BJ (cell line): ENCODE results near the gene LLGL2. TPM values are rescaled to one million over a fixed set of nuclear protein-coding genes. Genes with fewer than 3 reads are reported as not detected.

ENCODE experiments used
- CTCF ChIA-PET: fragments of 350-600 bp; formaldehyde crosslinking; extraction: SDS; loops from one replicate; lab custom pipeline; 2021; ENCODE audit warnings: antibody characterized with exemption, inconsistent platforms; lab: Yijun Ruan, JAX
- POLR2A ChIA-PET: fragments of 300-600 bp; sonication (Branson Sonifier 250); formaldehyde crosslinking; extraction: SDS; loops from one replicate; lab custom pipeline; 2021; ENCODE audit warnings: antibody characterized with exemption; lab: Charles Lee
- DNase-seq: peaks from one replicate; pipeline ENCODE4 v3.0.0-alpha.2; 2011; ENCODE audit warnings: low read depth
- H3K27me3 ChIP-seq: 2 replicates; pipeline ENCODE4 v1.6.0; 2011; ENCODE audit warnings: low read length; ENCODE audit not compliant: control insufficient read depth, insufficient read depth
- H3K36me3 ChIP-seq: 2 replicates; pipeline ENCODE4 v1.5.1; 2011; ENCODE audit warnings: low read length; ENCODE audit not compliant: control insufficient read depth, insufficient read depth
- H3K4me3 ChIP-seq: 2 replicates; pipeline ENCODE4 v1.5.1; 2011; ENCODE audit warnings: low read depth, mild to moderate bottlenecking, control low read depth, low read length
- polyA plus RNA-seq: library from polyadenylated mRNA; depleted of rRNA; stranded (reverse); fragments of >200 nt; gene quantifications from 2 replicates; pipeline ENCODE4 v1.2.3, GENCODE V29; 2011
- TF ChIP-seq, protein P1 (sequence below): IDR thresholded peaks from 2 replicates; pipeline ENCODE4 v1.5.1; 2011; ENCODE audit warnings: low read depth, mild to moderate bottlenecking, control low read depth, inconsistent platforms, low read length, moderate library complexity; ENCODE audit not compliant: insufficient read depth

The LLGL2 gene
- polyA plus RNA-seq, 1 experiment: 1.6 TPM

DNA sequence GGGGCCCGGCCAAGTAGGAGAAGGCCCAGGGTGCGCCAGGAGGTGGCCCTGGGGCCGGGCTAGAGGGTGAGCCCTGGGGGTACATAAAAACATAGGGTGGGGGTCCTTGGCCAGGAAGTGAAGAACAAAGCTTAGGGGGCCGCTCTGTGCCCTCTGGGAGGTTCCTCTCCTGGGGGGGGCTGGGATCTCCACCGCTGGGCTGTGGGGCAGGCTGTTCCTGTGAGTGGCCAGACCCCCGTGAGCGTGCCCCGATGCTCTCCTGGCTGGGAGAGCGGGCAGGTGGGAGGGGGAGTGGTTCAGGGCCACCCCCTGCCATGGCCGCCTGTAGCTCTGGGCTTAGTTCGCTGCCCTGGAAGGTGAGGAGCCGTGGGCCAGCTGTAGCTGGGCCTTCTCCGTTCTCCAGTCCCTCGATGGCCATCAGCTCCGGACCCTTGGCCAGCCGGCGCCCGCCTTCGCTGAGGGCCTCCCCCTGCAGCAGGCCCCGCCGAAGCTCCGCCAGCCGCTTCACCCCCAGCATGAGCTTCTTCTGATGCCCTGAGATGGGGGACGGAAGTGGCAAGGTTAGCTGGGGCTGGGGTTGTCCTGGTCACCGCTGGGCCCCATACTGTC is 22.7 kb upstream of the LLGL2 start:
- no peaks in the 10 kb centered on the region for H3K27me3 ChIP-seq
- DNase-seq: no peak
- ChIA-PET CTCF (interaction anchor here (1.1 to 2.1 kb wide), 5 partner anchors 10 to 131 kb away, joined by 3 to 8 read pairs (median 4); partner anchors contain the start of genes SMIM5 and TSEN54), POLR2A (no interaction called here)
- TF ChIP-seq, protein P1, sequence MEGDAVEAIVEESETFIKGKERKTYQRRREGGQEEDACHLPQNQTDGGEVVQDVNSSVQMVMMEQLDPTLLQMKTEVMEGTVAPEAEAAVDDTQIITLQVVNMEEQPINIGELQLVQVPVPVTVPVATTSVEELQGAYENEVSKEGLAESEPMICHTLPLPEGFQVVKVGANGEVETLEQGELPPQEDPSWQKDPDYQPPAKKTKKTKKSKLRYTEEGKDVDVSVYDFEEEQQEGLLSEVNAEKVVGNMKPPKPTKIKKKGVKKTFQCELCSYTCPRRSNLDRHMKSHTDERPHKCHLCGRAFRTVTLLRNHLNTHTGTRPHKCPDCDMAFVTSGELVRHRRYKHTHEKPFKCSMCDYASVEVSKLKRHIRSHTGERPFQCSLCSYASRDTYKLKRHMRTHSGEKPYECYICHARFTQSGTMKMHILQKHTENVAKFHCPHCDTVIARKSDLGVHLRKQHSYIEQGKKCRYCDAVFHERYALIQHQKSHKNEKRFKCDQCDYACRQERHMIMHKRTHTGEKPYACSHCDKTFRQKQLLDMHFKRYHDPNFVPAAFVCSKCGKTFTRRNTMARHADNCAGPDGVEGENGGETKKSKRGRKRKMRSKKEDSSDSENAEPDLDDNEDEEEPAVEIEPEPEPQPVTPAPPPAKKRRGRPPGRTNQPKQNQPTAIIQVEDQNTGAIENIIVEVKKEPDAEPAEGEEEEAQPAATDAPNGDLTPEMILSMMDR: no peak
- H3K4me3 ChIP-seq: no peak overlapping the region
- peaks cover 27% of the 10 kb centered on the region for H3K36me3 ChIP-seq

DNA sequence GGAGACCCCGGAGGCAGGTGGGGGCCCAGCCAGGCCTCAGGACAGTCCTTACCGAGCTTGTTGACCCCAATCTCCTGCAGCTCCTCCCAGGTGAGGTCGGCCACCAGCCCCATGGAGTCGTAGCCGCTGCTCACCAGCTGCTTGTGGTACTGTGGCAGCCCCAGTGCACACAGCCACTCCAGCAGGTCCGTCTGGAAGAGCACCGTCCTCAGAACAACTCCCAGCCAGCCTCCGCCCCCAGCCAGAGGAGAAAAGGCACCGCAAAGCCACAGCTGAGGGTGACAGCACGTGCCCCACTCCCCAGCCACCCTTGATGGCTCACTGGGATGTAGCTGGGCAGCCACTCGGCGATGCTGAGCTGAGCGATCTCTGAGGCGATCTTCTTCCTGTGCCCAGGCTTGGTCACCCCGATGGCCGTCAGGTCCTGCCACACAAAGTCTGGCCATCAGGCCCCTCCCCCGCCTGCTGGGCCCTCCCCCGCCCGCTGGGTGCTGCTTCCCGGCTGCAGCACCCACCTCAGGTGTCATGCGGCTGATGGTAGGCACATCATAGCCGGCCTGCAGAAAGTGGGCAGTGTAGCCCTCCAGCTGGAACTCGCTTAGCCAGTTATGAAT is 22.1 kb upstream of the LLGL2 start:
- ChIA-PET POLR2A (no interaction called here), CTCF (interaction anchor here (1.1 to 2.1 kb wide), 5 partner anchors 9 to 130 kb away, joined by 3 to 8 read pairs (median 4); partner anchors contain the start of genes SMIM5 and TSEN54)
- TF ChIP-seq, protein P1: no peak
- peaks cover 23% of the 10 kb centered on the region for H3K36me3 ChIP-seq
- DNase-seq: no peak
- no peak overlapping the region for H3K4me3 ChIP-seq
- H3K27me3 ChIP-seq: no peaks in the 10 kb centered on the region

DNA sequence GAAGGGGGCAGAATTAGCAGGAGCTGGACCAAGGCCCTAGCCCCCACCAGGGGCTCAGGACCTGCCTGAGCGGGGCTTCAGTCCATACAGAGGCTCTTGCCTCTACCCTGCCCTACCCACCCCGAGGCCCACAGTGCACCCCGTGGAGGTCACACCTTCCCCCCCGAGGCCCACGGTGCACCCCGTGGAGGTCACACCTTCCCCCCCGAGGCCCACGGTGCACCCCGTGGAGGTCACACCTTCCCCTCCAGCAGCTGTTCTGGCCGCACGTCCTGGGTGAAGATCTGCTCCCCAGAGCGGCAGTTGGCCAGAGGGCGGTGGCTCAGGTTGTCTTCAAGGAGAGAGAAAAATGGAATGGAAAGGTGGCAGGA is 21.5 kb upstream of the LLGL2 start:
- Histone ChIP-seq H3K36me3 (peaks cover 23% of the 10 kb centered on the region), H3K27me3 (no peaks in the 10 kb centered on the region), H3K4me3 (no peak overlapping the region)
- TF ChIP-seq, protein P1: no peak
- no peak for DNase-seq
- ChIA-PET POLR2A (no interaction called here), CTCF (interaction anchor here (1.4 to 2.1 kb wide), 4 partner anchors 9 to 130 kb away, joined by 4 to 8 read pairs (median 4); partner anchors contain the start of gene SMIM5)

DNA sequence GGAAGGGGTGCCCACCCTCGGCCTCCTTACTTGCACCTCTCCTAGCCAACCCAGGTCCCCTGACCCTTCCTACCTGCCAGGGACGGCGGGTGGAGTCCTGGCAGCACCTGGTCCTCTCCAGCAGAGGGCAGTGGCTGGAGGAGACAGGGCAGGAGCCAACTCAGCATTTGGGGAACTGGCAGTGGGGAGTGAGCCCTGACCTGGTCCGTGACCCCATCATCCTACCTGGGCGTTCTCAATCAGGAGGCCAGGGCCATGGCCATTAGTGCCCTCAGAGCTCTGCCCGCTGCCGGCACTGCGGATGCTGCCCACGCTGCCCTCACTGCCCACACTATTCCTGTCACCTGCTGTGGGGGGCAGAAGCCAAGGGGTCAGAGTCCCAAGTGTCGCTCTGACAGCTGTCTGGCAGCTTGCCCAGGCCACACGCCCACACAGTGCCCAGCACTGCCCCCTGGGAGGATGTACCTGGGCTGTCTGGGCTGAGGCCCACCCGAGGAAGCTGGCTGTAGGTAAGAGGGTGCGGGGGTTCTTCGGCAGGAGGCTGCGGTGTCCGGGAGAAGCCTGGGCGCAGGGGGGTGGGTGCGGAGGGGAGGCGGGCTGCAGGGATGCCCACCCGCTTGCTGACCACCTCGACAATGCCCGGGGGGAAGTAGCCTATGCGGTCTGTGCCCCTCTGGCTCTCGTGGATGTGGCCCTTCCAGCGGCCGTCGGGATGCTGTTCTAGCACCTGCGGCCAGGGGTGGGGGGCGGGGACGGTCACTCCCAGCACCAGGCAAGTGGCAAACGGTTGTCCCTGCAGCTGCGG is 20.9 kb upstream of the LLGL2 start:
- TF ChIP-seq, protein P1: peak; percentile 65
- Histone ChIP-seq H3K4me3 (no peak overlapping the region), H3K27me3 (no peaks in the 10 kb centered on the region), H3K36me3 (peaks cover 26% of the 10 kb centered on the region)
- POLR2A ChIA-PET: no interaction called here
- CTCF ChIA-PET: interaction anchor here (0.9 to 2.1 kb wide), 4 partner anchors 8 to 129 kb away, joined by 3 to 8 read pairs (median 4); partner anchors contain the start of gene SMIM5
- DNase-seq: no peak

DNA sequence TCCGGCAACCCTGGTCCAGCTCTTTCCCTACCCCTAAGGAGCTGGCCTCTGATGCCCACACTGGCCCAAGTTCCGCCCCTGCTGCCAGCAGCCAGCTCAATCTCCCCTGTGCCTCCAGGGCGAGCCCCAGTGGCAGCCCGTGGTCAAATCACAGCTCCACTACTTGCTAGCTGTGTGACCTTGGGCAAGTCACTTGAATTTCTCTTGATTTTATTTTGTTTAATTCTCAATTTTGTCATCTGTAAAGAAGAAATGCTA is 20.4 kb upstream of the LLGL2 start:
- ChIA-PET CTCF (interaction anchor here (0.9 to 1.8 kb wide), 2 partner anchors 17 to 75 kb away, joined by 3 to 4 read pairs; no protein-coding TSS in a partner anchor), POLR2A (no interaction called here)
- no peak overlapping the region for H3K4me3 ChIP-seq
- H3K27me3 ChIP-seq: no peaks in the 10 kb centered on the region
- no peak for DNase-seq
- TF ChIP-seq, protein P1: no peak
- H3K36me3 ChIP-seq: peaks cover 28% of the 10 kb centered on the region
